ENCODE data around the gene UNK. TPM values are rescaled to one million over a fixed set of nuclear protein-coding genes. Genes with fewer than 3 reads are reported as not detected.

UNK gene
- total and polyA plus RNA-seq, 9 of the 15 experiments (the other 6 are each of a cell fraction or from before 2014, with no cell fraction given), result 12.8 to 38.6 (median 24.8) TPM

DNA sequence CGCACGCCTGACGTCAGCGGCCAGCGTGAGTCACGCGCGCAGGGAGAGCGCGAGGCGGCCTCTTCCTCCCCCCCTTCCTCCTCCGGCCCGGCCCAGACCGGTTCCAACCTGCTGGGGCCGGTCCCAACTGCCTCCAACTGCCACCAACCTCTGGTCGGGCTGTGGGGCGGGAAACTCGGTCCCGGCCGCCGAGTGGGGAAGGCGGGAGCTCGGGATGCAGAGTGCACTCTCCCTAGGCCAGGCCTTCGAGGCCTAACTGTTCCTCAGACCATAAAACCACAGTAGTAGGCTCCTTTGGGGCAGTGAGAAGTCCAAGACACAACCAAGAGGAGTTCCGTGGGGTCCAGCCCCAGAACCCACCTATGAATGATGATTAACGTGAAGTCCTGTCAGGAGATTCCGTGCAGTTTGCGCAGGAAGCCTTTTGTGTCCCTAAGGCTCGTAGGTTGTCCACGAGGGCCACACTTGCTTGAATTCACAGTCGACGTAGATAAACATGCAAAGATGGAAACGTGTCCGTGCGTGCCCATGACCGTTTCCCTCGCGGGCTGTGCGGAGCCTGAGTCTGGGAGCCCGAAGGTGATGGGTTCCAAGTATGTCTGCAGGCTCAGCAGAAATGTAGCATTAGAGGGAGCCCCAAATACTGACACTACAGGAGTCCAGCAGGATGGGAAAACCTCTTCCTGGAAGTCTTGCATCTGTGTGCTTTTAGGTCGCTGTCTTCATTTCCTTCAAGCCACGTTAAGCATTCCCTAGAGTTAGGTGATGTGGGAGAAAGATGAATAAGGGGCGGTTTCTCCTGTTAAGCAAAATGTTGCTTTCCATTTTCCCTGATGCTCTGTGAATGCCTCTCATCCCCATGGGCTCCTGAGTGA, 647 bp downstream of the UNK start (continued):
- TF ChIP-seq NFE2 (IDR thresholded peaks at IDR 0.05; ENCODE audit: low read depth), result peak; percentile 35; the same call in 1 of the 2 replicates
- TF ChIP-seq SIRT6 (IDR thresholded peaks at IDR 0.05; ENCODE audit: low read depth, low read length), result no peak
- no peak for TF ChIP-seq ZNF184 (CRISPR knock-in tag; IDR thresholded peaks at IDR 0.05)
- TF ChIP-seq PHF21A (IDR thresholded peaks at IDR 0.05; ENCODE audit: borderline replicate concordance, low read depth), result no peak
- no peak for TF ChIP-seq EWSR1 (IDR thresholded peaks at IDR 0.05; ENCODE audit: borderline replicate concordance, low read depth, partially characterized antibody)
- peak; percentile 58; the same call in 1 of the 2 replicates for TF ChIP-seq HDAC2 (IDR thresholded peaks at IDR 0.05)
- TF ChIP-seq, protein P1, sequence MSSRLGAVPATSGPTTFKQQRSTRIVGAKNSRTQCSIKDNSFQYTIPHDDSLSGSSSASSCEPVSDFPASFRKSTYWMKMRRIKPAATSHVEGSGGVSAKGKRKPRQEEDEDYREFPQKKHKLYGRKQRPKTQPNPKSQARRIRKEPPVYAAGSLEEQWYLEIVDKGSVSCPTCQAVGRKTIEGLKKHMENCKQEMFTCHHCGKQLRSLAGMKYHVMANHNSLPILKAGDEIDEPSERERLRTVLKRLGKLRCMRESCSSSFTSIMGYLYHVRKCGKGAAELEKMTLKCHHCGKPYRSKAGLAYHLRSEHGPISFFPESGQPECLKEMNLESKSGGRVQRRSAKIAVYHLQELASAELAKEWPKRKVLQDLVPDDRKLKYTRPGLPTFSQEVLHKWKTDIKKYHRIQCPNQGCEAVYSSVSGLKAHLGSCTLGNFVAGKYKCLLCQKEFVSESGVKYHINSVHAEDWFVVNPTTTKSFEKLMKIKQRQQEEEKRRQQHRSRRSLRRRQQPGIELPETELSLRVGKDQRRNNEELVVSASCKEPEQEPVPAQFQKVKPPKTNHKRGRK (tag; IDR thresholded peaks at IDR 0.05), result no peak
- 0 out of 4 replicates have a peak, but pooled peaks of 1 of the 2 experiments have one; percentile 21 for TF ChIP-seq FOXA3 (CRISPR knock-in tag; conservative IDR thresholded peaks at IDR 0.05 in 1 of 2, IDR thresholded peaks at IDR 0.05 in 1 of 2)
- no peak for TF ChIP-seq SETDB1 (IDR thresholded peaks at IDR 0.05; ENCODE audit: low read length)
- peak; percentile 83 for TF ChIP-seq GTF2A2 (tag; IDR thresholded peaks at IDR 0.05)
- 0 out of 2 replicates have a peak, but pooled peaks have one; percentile 33 for TF ChIP-seq NCOA6 (IDR thresholded peaks at IDR 0.05)
- no peak for TF ChIP-seq SMARCA5 (IDR thresholded peaks at IDR 0.05)
- no peak for TF ChIP-seq TFAM (CRISPR knock-in tag; conservative IDR thresholded peaks at IDR 0.05)
- no peak for TF ChIP-seq SAP30 (IDR thresholded peaks at IDR 0.05; ENCODE audit: borderline replicate concordance, insufficient read depth, low read depth, low read length, poor library complexity, severe bottlenecking)
- no peak for TF ChIP-seq ZNF347 (CRISPR knock-in tag; IDR thresholded peaks at IDR 0.05; ENCODE audit: low read depth)
- TF ChIP-seq RBM14 (IDR thresholded peaks at IDR 0.05; ENCODE audit: borderline replicate concordance, insufficient read depth, low read depth, low read length), result no peak
- TF ChIP-seq CHD2 (IDR thresholded peaks at IDR 0.05; ENCODE audit: low read depth, low read length), result peak; percentile 61; the same call in 1 of the 2 replicates
- 0 out of 2 replicates have a peak, but pooled peaks have one; percentile 76 for TF ChIP-seq KLF10 (CRISPR knock-in tag; IDR thresholded peaks at IDR 0.05)
- TF ChIP-seq, protein P2, sequence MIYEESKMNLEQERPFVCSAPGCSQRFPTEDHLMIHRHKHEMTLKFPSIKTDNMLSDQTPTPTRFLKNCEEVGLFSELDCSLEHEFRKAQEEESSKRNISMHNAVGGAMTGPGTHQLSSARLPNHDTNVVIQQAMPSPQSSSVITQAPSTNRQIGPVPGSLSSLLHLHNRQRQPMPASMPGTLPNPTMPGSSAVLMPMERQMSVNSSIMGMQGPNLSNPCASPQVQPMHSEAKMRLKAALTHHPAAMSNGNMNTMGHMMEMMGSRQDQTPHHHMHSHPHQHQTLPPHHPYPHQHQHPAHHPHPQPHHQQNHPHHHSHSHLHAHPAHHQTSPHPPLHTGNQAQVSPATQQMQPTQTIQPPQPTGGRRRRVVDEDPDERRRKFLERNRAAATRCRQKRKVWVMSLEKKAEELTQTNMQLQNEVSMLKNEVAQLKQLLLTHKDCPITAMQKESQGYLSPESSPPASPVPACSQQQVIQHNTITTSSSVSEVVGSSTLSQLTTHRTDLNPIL (CRISPR knock-in tag; IDR thresholded peaks at IDR 0.05), result no peak
- 0 out of 2 replicates have a peak, but pooled peaks have one; percentile 11 for TF ChIP-seq KHSRP (IDR thresholded peaks at IDR 0.05)
- TF ChIP-seq TARDBP (IDR thresholded peaks at IDR 0.05), result no peak
- no peak for TF ChIP-seq HNRNPL (IDR thresholded peaks at IDR 0.05; ENCODE audit: low read depth, low read length)
